Measurements from ENCODE around the gene PLEKHJ1.

GRCh38 chr19:2251106-2252054 lies 15.3 kb upstream of the PLEKHJ1 start:
- no peak for TF ChIP-seq CTCF (IDR thresholded peaks at IDR 0.05)
- no peak for TF ChIP-seq POLR2A (IDR thresholded peaks at IDR 0.05)
